Stimulated activated naive CD8-positive, alpha-beta T cell treated with anti-CD3 and anti-CD28 coated beads, Interleukin-15, Interleukin-2, amounts not matched to agents 100 U/mL and 50 U/mL, for 24 hours (primary cell): ENCODE measurements around the gene MAPRE2.
"Not testable (repeated sequence)": the region's sequence is repeated elsewhere in the genome, so short reads cannot be mapped to it uniquely, and the experiment has no call there.

ENCODE experiments used
- ATAC-seq: fragments of 150-1000 bp; cut with Tn5 transposase; one replicate; pipeline ENCODE4 v1.10.0; 2021
- DNase-seq: peaks from one replicate; pipeline ENCODE4 v3.0.0; 2021

Gene MAPRE2

DNA sequence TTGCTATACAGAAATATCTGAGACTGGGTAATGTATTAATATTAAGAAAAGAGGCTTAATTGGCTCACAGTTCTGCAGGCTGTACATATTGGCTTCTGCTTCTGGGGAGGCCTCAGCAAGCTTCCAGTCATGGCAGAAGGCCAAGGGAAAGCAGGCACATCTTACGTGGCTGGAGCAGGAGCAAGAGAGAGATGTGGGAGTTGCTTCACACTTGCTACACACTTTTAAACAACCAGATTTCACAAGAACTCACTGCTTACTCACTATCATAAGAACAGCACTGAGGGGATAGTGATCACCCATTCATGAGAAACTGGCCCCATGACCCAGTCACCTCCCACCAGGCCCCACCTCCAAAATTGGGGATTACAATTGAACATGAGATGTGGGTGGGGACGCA lies 50.6 kb downstream of the MAPRE2 start:
- ATAC-seq, result no peak
- no peak for DNase-seq

DNA sequence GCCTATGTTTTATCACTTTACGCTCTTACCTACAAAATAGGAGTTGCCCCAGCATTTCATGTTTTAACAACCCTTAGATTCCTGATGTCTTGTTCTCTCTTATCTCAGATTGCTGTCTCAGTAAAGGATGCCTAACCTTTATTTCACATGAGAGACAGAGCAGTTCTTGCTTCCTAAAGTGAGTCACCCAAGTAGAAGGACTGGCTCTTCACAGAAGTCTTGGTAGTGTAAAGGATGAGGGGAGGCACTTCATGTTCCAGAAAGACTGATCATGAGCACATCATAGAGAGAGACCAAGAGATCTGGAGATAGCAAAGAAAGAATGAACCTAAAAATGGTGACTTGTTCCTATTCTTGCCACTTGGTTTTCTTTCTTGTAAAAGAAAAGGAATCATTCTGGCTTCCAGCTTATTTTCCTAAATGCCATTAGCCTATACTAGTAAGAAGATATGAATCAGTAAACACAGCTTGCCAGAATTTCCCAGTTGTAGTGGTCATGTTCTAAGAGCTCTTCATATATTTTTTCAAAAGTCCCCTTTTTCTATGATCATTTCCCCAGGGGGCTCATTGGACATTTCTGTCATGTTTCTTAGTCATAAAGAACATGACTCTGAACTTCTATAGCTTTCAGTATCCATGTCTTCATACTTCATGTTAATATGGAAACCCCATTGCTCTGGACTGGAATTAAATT lies 54.9 kb downstream of the MAPRE2 start:
- peak; percentile 85 for ATAC-seq
- no peak for DNase-seq

DNA sequence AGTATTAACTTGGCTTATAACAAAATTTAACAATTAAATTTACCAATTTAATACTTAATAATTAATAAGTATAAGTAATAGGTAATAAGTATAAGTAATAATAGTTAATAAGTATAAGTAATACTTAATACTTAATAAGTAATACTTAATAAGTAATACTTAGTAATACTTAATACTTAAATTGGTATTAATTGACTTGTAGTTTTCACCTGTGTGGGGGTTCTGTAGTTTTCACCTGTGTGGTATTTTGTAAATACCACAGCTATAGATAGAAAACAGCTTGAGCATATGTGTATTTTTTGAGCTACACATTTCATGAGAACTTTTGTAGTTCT lies 55.4 kb downstream of the MAPRE2 start:
- ATAC-seq (no peak), DNase-seq (no peak)

DNA sequence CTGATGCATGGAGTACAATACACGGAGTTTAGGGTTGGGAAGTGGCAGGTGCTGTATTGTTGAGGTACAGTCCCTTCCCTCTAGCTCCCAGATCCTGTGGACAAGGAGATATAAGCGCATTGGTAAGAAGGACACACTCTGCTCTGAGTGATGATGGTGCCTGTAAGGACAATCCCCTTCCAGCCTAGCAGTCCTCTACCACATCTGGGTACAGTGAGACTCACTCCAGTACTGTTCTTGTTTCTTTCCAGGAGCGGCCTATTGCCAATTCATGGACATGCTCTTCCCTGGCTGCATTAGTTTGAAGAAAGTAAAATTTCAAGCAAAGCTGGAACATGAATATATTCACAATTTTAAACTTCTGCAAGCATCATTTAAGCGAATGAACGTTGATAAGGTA lies 56.0 kb downstream of the MAPRE2 start:
- DNase-seq (no peak), ATAC-seq (no peak)

DNA sequence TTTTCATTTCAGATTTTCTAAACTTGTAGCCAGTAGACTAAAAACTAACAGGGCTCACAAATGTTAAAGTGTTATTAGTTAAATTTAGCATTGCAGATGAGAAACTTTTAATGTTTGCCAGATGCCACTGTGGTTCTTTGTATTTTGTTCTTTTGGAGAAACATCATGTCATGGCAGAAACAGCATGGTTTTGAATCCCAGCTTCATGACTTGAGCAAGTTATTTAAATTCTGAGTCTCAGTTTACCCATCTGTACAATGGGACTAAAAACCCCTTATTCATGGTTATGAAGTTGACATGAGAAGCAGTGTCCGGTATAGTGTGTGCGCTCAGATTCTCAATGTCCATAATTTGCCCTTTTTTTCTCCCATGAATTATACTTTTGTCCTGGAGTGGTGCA lies 56.5 kb downstream of the MAPRE2 start:
- no peak for ATAC-seq
- DNase-seq, result no peak

DNA sequence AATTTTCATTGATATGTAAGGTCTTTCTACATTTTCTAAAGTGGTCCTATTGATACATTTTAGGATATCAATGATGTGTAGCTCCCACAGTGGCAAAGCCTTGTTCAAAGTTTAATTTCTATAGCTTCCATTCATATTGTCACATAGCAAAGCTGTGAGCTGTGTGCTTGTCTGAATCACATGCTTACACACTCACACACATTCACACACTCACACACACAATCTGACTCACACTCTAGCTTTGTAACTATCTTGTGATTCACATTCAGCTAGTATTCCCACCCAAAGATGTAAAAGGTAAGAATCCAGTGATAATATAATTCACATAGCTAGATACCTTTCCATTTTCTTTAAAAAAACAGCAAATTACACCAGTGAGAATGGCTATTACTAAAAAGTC lies 58.7 kb downstream of the MAPRE2 start:
- DNase-seq (no peak), ATAC-seq (no peak)

DNA sequence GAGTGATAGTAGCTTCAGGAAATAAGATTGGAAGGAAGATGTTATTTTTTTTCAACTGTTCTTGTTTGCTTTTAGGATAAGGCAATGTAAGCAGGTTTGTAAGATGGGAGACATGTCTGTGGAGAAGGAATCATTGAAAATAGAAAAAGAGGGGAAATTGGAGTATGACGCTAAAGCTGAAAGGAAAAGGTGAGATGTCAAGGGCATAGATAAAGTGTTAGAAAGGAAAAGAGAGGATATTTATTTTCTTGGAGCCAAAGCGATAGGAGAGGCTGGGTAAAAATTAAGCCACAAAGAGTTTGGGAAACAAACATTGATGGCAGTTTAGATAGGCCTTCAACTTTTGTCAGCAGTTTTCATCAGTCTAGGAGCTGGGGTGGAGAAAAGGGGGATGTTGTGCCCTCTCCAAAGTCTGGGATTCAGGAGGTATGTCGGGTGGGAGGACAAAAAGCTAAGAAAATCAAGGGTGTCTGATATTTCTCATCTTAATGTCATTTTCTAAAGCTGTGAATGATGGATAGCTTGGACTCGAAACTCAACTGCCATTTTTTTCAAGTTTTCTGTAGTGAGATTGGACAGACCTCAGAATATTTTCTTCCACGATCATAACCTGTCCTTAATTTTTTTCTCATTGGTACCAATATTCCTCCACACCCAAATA lies 63.3 kb downstream of the MAPRE2 start:
- ATAC-seq, result no peak

DNA sequence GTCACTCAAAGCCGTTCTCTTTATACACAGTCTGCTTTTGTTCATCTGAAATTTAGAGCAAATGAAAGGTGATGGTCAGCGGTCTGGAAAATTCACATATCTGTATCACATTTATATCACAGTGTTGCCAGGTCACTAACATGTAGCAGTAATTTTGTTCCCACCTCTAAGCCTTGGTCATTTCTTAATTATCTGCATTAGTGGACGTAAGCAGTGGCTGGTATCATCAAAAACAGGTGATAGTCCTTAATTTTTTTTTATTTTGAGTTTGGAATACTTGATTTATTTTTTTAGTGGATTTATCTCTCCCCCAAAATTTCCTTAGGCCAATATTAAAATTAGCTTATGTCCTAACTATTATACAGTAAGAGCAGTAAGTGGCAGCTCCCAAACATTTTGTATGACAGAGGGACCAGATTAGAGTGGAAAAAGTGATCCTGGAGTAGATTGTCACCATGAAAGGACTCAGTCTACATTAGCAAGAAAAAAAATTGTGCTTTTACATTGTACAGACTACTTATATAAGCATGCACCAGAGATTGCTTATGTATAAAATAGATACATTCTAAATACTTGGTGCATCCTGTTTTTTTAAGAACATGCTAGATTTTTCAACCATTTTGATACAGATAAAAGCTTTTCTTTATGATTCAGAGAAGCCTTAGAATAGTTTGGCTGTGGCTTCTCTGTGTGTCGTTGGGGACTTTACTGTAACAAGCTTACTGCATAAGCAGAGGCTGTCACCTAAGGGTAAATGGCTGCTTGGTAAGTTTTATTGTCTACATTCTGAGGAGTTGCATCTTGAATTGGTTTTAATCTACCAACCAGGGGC lies 65.0 kb downstream of the MAPRE2 start:
- peak; percentile 36 for ATAC-seq
- DNase-seq, result no peak

More for the DNA sequence above, 63.3 kb downstream of the MAPRE2 start:
- DNase-seq, result no peak

DNA sequence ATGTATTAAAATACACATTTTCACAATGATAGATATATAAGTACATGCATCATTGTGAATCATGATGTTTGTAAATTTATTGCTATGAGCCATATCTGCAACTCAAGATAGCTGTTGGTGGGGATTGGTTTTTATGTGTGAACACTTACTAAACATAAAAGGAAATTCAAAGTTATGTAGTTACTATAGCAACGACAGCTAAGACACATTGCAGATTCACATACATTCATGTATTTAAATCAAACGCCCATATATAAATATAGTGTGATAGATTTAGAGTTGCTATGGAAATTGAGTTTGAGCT lies 65.6 kb downstream of the MAPRE2 start:
- DNase-seq (no peak), ATAC-seq (peak; percentile 63)

DNA sequence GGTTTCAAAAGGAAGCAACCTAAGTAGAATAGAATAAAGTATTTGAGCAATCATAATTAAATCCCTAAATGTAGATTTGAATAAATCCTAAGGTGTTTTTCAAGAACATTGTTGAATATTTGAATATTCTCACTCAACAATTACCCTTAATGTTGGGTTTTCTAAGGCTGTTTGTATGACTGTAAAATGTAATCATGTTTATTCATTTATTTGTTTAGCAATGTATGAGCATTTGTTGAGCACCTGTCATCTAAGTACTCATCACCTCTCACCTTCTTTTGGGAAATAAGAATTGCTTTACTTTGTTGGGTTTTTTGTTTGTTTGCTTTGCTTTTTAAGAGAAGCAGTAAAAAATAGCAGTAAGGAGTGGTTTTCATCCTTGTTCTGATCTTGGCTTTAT lies 66.0 kb downstream of the MAPRE2 start:
- no peak for DNase-seq

DNA sequence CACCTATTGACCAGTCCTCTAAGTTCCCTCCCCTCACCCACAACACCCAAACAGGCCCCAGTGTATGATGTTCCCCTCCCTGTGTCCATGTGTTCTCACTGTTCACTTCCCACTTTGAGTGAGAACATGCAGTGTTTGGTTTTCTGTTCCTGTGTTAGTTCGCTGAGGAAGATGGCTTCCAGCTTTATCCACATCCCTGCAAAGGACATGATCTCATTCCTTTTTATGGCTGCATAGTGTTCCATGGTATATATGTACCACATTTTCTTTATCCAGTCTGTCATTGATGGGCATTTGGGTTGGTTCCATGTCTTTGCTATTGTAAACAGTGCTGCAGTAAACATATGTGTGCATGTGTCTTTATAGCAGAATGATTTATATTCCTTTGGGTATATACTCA lies 66.9 kb downstream of the MAPRE2 start:
- not testable (repeated sequence) for DNase-seq, ATAC-seq

More for the DNA sequence above, 66.0 kb downstream of the MAPRE2 start:
- no peak for ATAC-seq

DNA sequence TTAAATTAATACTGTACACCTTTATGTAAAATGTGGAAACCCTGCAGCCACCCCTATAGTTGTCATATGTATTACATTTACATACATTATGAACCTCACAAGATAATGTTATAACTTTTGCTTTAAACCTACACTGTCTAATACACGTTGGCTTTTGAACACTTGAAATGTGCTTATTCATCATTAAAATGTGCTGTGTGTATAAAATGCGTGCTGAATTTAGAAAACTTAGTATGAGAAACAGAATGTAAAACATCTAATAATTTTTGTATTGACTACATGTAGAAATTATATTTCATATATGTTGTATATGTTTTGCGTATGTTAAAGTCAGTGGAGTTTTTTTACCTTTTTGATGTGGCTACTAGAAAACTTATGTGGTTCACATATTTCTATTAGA lies 68.8 kb downstream of the MAPRE2 start:
- DNase-seq (no peak), ATAC-seq (no peak)

DNA sequence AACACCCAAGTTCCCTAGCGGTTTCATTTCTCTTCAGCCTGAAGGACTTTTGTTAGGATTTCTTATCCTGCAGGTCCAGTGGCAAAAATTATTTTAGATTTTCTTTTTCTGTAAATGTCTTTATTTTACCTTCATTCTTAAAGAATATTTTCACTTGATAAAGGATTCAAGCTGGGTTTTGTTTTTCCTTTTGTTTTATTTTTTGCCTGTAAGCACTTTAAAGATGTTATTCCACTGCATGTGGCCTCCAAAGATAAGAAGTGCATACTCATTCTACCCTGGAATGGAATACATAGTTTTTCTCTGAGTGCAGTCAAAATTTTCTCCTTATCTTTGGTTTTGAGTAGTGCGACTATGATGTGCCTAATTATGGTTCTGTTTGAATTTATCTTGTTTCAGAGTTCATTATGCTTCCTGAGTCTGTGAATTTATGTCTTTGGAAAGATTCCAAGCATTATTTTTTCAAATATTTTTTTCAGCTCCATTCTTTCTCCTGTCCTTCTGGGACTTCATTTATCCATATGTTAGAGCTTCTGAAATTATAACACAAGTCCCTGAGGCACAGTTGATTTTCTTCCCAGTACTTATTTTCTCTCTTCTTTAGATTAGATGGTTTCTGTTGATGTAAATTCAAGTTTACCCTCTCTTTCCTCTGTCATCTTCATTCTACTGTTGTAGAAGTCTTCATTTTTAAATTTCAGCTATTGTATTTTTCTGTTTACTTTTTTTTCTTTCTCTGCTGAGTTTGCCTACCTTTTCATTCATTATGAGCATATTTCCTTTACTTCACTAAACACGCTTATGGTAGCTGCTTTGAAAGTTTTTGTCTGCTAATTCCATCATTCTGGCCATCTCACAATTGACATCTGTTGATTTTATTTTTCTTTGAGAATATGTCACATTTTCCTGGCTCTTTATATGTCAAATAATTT lies 69.6 kb downstream of the MAPRE2 start:
- no peak for ATAC-seq
- DNase-seq, result no peak

DNA sequence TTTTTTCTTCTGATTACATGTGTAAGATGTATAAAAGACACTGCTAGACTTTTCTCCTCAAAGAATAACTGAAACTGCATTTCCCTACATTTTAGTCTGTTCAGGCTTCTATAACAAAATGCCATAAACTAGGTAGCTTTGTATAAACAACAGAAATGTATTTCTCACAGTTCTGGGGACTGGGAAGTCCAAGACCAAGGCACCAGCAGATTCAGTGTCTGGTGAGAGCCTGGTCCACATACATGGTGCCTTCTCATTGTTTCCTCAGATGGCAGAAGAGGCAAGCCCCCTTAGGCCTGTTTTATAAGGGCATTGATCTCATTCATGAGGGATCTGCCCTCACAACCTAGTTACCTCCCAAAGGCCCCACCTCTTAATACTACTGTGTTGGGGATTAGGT lies 71.5 kb downstream of the MAPRE2 start:
- ATAC-seq, result no peak
- DNase-seq, result no peak

DNA sequence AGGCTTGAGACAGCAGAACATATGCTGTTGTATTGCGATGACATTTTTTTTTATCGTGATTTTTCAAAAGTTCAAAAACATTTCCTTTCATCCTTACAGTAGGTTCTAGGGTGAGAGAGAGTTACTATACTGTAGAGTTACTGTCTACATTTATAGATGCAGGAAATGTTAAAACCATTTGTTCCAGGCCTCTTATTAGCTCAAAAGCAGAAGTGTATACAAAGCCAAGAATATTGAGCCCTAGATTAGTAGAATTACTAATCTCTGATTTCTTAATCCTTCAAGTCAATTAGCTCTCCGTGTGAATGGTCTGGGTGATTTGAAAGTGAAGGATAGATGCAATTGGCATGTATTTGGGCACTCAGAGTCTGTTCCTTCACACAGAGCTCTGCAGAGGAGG lies 73.1 kb downstream of the MAPRE2 start:
- no peak for DNase-seq
- ATAC-seq, result no peak

DNA sequence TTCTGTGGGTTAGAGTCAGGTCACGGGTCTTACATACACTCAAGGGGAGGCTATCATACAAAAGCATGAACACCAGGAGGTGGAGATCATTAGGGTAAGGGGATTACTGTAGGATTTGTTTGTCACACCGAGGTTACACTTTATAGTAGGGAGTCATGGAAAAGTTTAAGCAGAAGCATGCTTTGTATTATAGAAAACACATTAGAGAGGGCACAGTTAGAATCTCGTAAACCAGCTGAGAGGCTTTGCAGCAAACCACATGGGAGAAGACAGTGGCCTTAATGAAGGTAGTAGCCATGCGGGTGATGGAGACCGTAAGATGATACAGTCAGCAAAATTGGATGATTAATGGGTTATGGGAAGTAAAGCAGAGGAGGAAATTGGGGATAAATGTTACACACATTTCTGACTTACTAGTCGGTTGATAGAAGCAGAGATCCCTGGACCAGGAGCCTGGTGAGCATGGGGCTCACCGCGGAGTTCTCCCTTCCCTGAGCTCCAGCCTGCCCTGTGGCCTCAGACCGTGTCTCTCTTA lies 75.6 kb downstream of the MAPRE2 start:
- no peak for DNase-seq
- ATAC-seq, result no peak

DNA sequence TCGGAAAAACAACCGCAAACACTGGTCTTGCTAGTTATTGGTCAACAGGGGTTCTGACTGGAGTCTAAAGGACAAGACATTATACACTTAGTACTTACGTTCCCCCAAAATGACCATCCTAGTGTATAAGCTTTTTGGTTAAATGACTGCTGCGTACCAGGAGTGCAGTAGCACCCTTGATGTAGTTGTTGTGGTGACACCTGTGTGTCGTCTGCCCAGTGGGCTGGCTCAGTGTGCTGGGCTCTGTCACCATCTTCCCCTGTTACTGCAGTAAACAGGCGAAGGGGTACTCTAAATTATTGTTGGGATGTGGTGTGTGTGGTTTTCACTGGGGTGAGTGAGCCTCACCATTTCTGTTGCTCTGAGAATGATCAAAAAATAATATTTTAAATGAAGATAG lies 76.2 kb downstream of the MAPRE2 start:
- no peak for ATAC-seq
- DNase-seq, result no peak

DNA sequence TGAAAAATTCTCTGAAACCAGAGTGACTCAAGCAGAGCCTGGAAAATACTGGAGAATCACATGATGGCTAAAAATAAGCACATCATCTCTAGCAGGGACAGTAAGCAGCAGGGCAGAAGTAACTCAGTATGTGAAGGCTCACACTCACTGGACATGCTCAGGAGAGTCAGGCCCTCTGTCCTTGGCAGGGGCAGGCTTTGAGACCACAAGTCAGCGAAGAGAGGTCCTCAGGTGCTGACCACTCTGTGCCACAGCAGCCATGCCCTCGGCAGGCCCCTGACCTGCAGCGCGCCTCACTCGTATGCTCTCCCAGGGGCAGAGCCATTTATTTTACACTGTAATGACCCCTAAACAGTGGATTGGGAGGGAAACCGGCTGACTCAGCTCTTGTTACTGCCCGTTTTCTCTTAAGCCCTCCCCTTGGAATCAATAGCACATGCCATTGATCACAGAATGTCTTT lies 76.8 kb downstream of the MAPRE2 start:
- ATAC-seq (no peak), DNase-seq (no peak)

DNA sequence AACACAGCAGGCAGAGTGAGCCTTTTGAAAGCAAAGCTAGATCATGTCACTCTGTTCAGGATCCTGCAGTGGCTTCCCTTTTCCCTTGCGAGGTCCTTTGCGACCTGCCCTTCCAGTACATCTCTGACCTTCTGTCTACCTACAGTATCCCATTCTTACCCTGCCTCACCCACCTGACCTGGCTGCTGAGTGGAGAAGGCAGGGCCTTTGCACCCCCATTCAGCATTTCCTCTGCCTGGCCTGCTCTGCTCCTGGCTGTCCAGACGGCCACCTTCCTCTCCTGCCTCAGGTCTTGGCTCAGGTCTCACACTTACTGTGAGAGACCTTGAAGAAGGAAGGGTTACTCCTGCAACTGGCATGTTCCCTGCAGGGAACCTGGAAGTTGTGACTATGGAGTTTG lies 77.4 kb downstream of the MAPRE2 start:
- no peak for ATAC-seq

DNA sequence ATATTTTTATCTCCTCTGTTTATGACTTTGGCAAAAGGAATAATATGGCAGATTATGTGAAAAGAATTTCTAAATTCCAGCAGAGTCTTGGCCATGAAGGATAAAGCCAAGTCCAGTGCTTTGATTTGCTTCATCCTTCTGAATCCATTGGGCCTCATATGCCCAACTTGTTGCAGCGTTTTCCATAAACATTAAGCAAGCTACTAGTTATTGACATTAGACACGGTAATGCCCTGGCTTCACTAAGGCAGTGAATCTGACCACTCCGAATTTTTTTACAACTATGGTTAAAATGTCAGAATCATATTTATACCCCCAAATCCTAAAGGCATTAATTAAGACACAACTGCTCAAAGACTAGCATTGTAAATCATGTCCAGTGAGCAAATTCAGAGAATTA lies 79.8 kb downstream of the MAPRE2 start:
- DNase-seq (no peak), ATAC-seq (no peak)

More for the DNA sequence above, 77.4 kb downstream of the MAPRE2 start:
- DNase-seq, result no peak

DNA sequence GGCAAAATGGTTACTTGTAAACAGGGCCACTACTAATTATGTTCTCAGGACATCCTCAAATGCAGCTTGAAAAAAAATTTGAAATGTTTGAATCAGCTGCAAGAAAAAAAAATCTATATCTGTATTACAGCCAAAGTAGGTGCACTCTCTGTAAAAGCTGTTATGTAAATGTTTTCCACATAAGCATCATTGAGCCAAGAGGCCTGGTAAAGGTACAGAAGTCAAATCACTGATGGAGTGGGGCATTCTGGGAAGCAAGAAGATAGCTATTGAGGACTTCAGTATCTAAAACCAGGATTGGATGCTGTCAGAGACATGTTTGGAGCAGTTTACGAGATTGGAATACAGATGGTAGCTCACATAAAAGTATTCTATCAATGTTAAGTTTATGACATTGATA lies 80.3 kb downstream of the MAPRE2 start:
- no peak for DNase-seq
- no peak for ATAC-seq
